Activated CD8-positive, alpha-beta memory T cell treated with anti-CD3 and anti-CD28 coated beads for 1 hour (primary cell): ENCODE data around the gene PALLD.
A peak's percentile ranks its signal among the peaks of the same experiment; 100 is the strongest.
"Not testable (repeated sequence)": the region's sequence is repeated elsewhere in the genome, so short reads cannot be mapped to it uniquely, and the experiment has no call there.

ENCODE experiments used
- DNase-seq, 2 donors: peaks; one replicate each; pipeline ENCODE4 v3.0.0-alpha.2; 2020; ENCODE audit warnings: low read depth in 1 of 2; ENCODE audit errors: extremely low read depth in 1 of 2

PALLD gene

GRCh38 chr4:168917138-168917779 is 420.4 kb downstream of the PALLD start:
- DNase-seq = no peak

DNA sequence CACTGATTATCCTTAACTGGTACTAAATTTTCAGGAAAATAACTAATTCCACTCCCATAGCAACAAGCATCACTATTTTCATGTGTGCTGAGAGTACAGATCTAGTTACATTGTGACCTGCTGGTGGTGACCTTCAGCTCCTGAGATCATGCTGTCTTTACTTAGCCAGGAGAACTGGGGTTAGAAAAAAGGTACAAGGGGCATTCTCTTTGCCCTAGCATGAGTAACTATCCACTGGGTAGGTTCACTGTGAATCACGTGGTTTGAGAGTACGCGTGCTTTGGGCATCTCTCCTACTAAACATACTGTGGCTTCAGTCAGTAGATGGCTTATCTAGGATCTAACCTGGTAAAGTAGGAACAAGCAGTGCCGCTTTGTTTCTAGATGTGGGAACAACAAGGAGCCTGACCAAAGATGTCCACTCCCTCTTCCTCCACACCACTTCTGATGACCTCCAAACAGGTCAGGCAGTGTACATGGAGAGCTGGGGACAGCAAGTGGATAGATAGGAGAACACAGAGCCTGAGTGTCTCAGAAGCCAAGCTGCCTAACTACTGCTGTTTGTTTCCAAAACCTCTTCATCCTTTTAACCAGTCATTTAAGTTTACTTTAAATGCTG is 423.0 kb downstream of the PALLD start:
- DNase-seq = no peak

DNA sequence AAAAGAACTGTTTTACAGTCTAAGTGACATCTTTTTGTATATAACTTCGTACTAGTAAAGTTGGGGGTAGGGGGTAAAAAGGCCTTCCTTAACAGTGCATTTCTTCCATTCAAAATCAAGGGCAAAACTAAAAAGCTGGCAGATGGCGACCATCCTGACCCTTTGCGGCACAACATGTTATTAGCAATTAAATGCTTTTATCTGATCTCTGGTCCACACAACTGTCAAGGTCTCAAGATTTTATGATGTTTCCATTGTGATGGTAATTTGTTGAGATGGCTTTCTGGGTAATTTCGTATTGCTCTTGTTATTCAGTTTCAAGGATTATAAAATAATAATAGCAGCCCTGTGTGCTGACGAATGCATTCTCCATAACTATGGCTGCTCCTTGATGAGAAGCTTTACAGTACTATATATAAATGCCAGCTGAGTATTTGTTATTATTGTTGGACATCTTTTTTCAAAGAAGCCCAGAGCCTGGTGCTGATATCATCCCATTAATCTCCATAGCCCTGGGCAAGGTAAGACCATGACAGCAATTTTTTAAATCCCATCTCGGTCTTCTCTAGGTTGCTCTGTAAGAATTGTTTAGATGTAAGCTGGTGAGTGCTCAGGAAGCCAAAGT is 423.7 kb downstream of the PALLD start:
- DNase-seq = no peak

GRCh38 chr4:168923526-168924194 is 426.8 kb downstream of the PALLD start:
- peak; percentile 15 to 19 for DNase-seq

DNA sequence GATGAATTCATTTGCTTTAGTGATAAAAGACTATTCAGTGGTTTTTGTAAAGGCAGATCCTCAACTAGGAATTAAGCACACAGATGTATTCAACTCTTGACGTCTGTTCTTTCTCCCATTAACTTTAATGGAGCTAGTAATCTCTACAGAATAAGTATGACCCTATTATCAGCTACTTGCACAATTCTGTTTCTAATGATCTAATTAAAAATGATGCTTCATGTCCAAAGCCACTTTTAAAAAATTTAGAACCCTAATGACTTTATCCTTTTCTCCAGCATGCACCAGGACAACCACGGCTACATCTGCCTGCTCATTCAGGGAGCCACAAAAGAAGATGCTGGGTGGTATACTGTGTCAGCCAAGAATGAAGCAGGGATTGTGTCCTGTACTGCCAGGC is 427.8 kb downstream of the PALLD start:
- DNase-seq = no peak

- no peak for DNase-seq
Measured at GRCh38 chr4:168925789-168926490, 429.1 kb downstream of the PALLD start.

- DNase-seq = no peak
Measured at GRCh38 chr4:168928346-168928745, 431.5 kb downstream of the PALLD start.

DNA sequence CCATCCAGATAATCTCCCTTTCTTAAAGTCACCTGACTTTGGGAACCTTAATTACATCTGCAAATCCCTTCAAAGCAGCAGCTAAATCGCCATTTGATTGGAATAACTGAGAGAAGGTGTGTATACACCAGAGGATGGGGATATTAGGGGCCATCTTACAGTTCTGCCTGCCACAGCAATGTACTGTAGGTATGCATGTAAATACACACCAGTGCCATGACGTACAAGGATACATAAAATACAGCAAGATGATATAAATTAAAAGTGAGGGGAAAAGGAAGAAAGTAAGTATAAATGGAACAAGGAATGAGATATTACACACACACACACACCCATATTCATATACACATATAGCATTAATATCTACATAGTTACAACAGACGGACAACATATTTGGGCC is 432.0 kb downstream of the PALLD start:
- DNase-seq = no peak

DNA sequence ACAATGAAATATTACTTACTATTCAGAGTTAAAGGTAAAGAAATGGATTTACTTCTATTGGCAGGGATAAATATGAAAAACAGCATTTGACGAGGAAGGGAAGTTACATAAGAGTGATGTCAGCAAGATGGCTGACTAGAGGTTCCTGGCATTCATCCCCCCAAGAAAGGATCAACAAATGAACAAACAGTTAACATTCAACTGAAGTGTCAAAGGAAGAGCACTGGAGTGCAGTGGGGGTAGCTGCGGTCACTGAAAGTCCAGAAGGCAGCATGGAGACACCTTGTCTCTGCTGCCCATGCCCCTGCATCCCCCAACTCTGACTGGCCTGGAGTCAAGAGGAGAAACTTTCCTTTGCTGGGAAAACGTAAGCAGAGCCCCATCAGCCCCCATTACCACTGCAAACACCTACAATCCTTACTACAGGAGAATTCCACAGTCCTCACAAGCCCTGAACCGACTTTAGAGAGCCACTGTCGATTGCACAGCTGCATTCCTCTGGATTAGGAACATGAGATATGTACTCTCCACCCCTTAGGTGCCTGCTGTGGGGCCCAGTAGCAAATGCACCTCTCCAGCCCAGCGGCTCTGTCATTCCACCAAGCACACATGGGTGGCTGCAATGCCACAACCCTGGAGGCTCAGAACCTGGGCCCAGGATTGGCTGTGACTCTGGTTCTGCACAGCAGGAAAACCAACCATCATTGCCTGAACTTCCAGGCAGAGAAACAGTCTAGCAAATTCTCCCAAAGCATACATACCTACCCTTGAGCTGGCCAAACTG is 433.8 kb downstream of the PALLD start:
- DNase-seq = no peak

GRCh38 chr4:168931215-168931650 is 434.4 kb downstream of the PALLD start:
- no peak for DNase-seq

DNA sequence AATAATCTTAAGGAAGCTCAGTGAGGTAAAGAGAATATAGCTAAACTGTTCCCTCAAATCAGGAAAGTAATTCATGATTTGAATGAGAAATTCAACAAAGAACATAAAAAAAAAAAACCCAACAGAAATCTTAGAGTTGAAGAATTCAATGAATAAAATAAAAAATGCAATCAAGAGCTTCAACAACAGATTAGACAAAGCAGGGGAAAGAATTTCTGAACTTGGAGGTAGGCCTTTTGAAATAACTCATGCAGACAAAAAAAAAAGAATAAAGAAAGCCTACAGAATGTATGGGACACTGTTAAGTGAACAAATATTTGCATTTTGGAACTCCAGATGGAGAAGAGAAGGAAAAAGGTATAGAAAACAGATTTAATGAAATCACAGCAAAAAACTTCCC is 435.3 kb downstream of the PALLD start:
- DNase-seq = no peak

DNA sequence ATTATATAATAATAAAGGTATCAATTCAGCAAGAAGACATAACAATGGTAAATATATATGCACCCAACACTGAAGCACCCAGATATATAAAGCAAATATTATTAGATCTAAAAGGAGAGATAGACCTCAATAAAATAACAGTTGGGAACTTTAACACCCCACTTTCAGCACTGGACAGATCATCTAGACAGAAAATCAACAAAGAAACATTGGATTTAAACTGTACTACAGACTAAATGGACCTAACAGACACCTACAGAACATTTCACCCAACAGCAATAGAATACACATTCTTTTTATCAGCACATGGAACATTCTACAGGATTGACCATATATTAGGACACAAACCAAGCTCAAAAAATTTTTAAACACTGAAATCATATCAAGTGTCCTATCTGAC is 436.6 kb downstream of the PALLD start:
- DNase-seq = no peak

- DNase-seq = not testable (repeated sequence)
Measured at GRCh38 chr4:168937473-168937872, 440.6 kb downstream of the PALLD start.

- DNase-seq = no peak
Measured at GRCh38 chr4:168942985-168943384, 446.1 kb downstream of the PALLD start.

DNA sequence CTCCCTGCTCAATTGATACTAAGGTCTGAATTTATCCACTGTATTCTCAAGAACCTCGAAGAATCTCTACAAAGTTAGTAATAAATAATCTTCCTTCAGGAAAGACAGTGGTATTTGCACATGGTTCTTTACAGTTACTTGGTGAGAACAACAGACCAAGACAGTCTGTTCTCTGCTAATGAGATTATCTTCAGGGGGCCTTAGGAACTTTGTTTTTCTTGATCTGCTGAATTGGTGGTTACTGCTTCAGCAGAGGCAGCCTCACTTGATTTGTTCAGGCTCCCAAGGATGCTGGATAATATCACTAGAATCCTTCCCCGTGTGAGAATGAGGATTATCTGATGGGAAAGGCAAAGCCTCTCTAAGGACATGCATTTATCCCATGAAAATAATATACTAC is 448.4 kb downstream of the PALLD start:
- DNase-seq = no peak

GRCh38 chr4:168952821-168953246 is 456.0 kb downstream of the PALLD start:
- not testable (repeated sequence) for DNase-seq

DNA sequence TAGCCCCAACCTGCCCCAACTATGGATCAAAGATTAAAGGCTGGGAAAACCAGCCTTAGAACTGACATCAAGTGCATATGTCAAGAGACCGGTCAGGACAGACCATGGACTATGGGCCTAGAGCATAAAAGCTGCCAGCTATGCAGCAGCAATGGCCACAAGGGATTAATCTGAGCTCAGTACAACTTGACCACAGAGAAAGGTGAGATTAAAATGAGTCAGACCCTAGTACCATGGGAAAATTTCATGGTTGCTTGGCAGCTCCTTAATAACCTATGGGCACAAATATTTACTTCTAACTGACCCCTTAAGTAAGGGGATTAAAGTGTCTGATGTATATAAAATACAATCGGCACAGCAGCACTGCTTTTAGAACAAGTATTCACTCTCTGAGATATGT is 458.8 kb downstream of the PALLD start:
- DNase-seq = no peak

- no peak for DNase-seq
Measured at GRCh38 chr4:168960716-168961115, 463.9 kb downstream of the PALLD start.

DNA sequence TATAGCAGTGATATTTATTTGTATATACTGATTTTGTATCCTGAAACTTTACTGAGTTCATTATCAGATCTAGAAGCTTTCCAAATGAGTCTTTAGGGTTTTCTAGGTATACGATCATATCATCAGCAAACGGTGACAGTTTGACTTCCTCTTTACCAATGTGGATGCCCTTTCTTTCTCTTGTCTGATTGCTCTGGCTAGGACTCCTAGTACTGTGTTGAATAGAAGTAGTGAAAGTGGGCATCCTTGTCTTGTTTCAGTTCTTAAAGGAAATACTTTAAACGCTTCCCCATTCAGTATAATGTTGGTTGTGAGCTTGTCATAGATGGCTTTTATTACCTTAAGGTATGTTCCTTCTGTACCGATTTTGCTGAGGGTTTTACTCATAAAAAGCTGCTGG is 475.7 kb downstream of the PALLD start:
- no peak for DNase-seq
